ENCODE measurements around the gene SLAMF7. TPM values are rescaled to one million over a fixed set of nuclear protein-coding genes. Genes with fewer than 3 reads are reported as not detected.

SLAMF7 gene
- total and polyA plus RNA-seq, 2 of the 8 experiments (the other 6 are each of a cell fraction or from before 2014, with no cell fraction given) = not detected

- H2BK120ac ChIP-seq (replicated peaks; ENCODE audit: low read depth, low read length) = no peak overlapping the region
- H3K56ac ChIP-seq (replicated peaks; ENCODE audit: insufficient read length, low read depth, low read length) = no peak overlapping the region
- H3K36me3 ChIP-seq (ENCODE audit: control insufficient read depth in 2 of 4, insufficient read depth in 4 of 4, low read length in 3 of 4) = no peaks in the 10 kb centered on the region
- no peak overlapping the region for H2AK5ac ChIP-seq (ENCODE audit: low read depth, low read length)
- H3K4me2 ChIP-seq (ENCODE audit: insufficient read depth in 1 of 2, low read depth in 2 of 2, low read length in 2 of 2) = no peak overlapping the region
- no peak overlapping the region for H2BK12ac ChIP-seq (ENCODE audit: low read depth, low read length)
- H3K4me1 ChIP-seq (replicated peaks in 1 of 4; ENCODE audit: control insufficient read depth in 3 of 4, insufficient read depth in 4 of 4, low read length in 3 of 4) = no peaks in the 10 kb centered on the region
- H4K20me1 ChIP-seq (replicated peaks in 1 of 2; ENCODE audit: control insufficient read depth in 1 of 2, insufficient read depth in 2 of 2, low read length in 2 of 2) = no peaks in the 10 kb centered on the region
- no peak for FAIRE-seq
- H4K5ac ChIP-seq (ENCODE audit: insufficient read length, low read depth, low read length) = no peak overlapping the region
- H3K27ac ChIP-seq (ENCODE audit: low read depth, low read length) = no peak overlapping the region
- H3K9ac ChIP-seq (replicated peaks in 1 of 4; ENCODE audit: extremely low read depth in 1 of 4, low read depth in 3 of 4, low read length in 3 of 4) = no peak overlapping the region
- no peak overlapping the region for H3K14ac ChIP-seq (ENCODE audit: insufficient read length)
- no peak overlapping the region for H4K91ac ChIP-seq (replicated peaks; ENCODE audit: insufficient read length, low read length)
- ChIA-PET POLR2A (ENCODE audit: partially characterized antibody) (interaction anchor here (1.8 kb wide), 1 partner anchor 16 kb away, joined by 4 read pairs; no protein-coding TSS in a partner anchor), CTCF (ENCODE audit: partially characterized antibody) (interaction anchor here (1.1 to 10.7 kb wide), 8 partner anchors 9 to 155 kb away, joined by 3 to 80 read pairs (median 8); no protein-coding TSS in a partner anchor)
- no peak overlapping the region for H2BK20ac ChIP-seq (ENCODE audit: low read length)
- H3K79me2 ChIP-seq (ENCODE audit: control insufficient read depth in 1 of 2, insufficient read depth in 2 of 2, low read length in 2 of 2) = no peaks in the 10 kb centered on the region
- no peak overlapping the region for H2BK5ac ChIP-seq (ENCODE audit: low read depth, low read length)
- no peaks in the 10 kb centered on the region for H3K9me3 ChIP-seq (ENCODE audit: insufficient read depth in 2 of 2, low read depth in 1 of 2, low read length in 1 of 2)
- no peaks in the 10 kb centered on the region for H3K23me2 ChIP-seq (ENCODE audit: low read depth, low read length)
- no peak overlapping the region for H3K23ac ChIP-seq (ENCODE audit: insufficient read length)
- H3K4ac ChIP-seq (replicated peaks; ENCODE audit: insufficient read length, low read depth, low read length) = no peak overlapping the region
- no peak overlapping the region for H3K18ac ChIP-seq (ENCODE audit: extremely low read depth, low read length)
- H2AFZ ChIP-seq (ENCODE audit: low read length) = no peak overlapping the region
- no peaks in the 10 kb centered on the region for H3K27me3 ChIP-seq (replicated peaks in 1 of 4; ENCODE audit: control insufficient read depth in 3 of 4, extremely low read depth in 1 of 4, insufficient read depth in 3 of 4, low read length in 3 of 4)
- 63% methylated on average over 3 of the region's 3 CpGs; no CpG with 5 or more reads in 1 of the 2 experiments for WGBS, 2 experiments (ENCODE audit: extremely low coverage in 1 of 2, insufficient coverage in 1 of 2, insufficient read length in 1 of 2, insufficient replicate concordance in 2 of 2, low coverage in 1 of 2, low lambda C conversion rate in 2 of 2, missing lambda C conversion rate in 1 of 2)
- H3K4me3 ChIP-seq (ENCODE audit: extremely low read depth in 1 of 4, insufficient read depth in 2 of 4, low read depth in 3 of 4, low read length in 4 of 4) = no peak overlapping the region
- no peaks in the 10 kb centered on the region for H3K79me1 ChIP-seq (ENCODE audit: low read depth, low read length)
- no peak overlapping the region for H2BK15ac ChIP-seq (ENCODE audit: low read length)
- DNase-seq (ENCODE audit: low read depth in 1 of 2, low spot score in 2 of 2) = no peak
- TF ChIP-seq KDM5A (IDR thresholded peaks at IDR 0.05; ENCODE audit: low read length) = no peak
- TF ChIP-seq GABPA (IDR thresholded peaks at IDR 0.05; ENCODE audit: borderline replicate concordance, insufficient read depth, low read length) = no peak
- TF ChIP-seq JUN (IDR thresholded peaks at IDR 0.05; ENCODE audit: low read depth, low read length) = no peak
- TF ChIP-seq TBP (IDR thresholded peaks at IDR 0.05; ENCODE audit: low read depth, low read length) = no peak
- TF ChIP-seq SIN3A (conservative IDR thresholded peaks at IDR 0.05 in 1 of 2, IDR thresholded peaks at IDR 0.05 in 1 of 2; ENCODE audit: low read depth in 1 of 2, low read length in 2 of 2) = no peak
- no peak for TF ChIP-seq POU5F1 (IDR thresholded peaks at IDR 0.05; ENCODE audit: low read depth, low read length)
- TF ChIP-seq ATF2 (IDR thresholded peaks at IDR 0.05; ENCODE audit: low read length) = no peak
- no peak for TF ChIP-seq RBBP5 (IDR thresholded peaks at IDR 0.05; ENCODE audit: borderline replicate concordance, low read depth, low read length)
- no peak for TF ChIP-seq BACH1 (IDR thresholded peaks at IDR 0.05; ENCODE audit: low read length)
- no peak for TF ChIP-seq TAF1 (IDR thresholded peaks at IDR 0.05; ENCODE audit: low read depth, low read length)
- no peak for TF ChIP-seq CBX5 (IDR thresholded peaks at IDR 0.05; ENCODE audit: low read depth, low read length)
- no peak for TF ChIP-seq CREB1 (IDR thresholded peaks at IDR 0.05)
- TF ChIP-seq CHD2 (IDR thresholded peaks at IDR 0.05; ENCODE audit: low read length) = no peak
- no peak for TF ChIP-seq SRF (IDR thresholded peaks at IDR 0.05; ENCODE audit: low read depth, low read length)
- no peak overlapping the region for H4K8ac ChIP-seq (ENCODE audit: extremely low read depth, insufficient read depth, low read length)
Observed at GRCh38 chr1:160797271-160797709, 58.2 kb downstream of the SLAMF7 start.

Data from H1 (cell line).